OCI-LY3 (cell line): Measurements from ENCODE around the gene ABHD18.
"Not testable (repeated sequence)": the region's sequence is repeated elsewhere in the genome, so short reads cannot be mapped to it uniquely, and the experiment has no call there.

Source experiments
- CTCF ChIP-seq: fragments of 200-600, 300-600 bp; sonication (generic); IDR thresholded peaks from 2 replicates; pipeline ENCODE4 v1.5.1; 2014; ENCODE audit warnings: antibody characterized with exemption, low read length, low read depth
- EZH2phosphoT487 ChIP-seq: fragments of 200-600 bp; shearing (Covaris generic); IDR thresholded peaks from 2 replicates; pipeline ENCODE4 v1.6.1; 2018; ENCODE audit warnings: antibody characterized with exemption, mixed run types, low read depth

GRCh38 chr4:127925720-127926119 lies 39.5 kb upstream of the ABHD18 start:
- TF ChIP-seq CTCF, EZH2phosphoT487: not testable (repeated sequence)
